ENCODE measurements around the gene SLAIN1. TPM values are rescaled to one million over a fixed set of nuclear protein-coding genes. Genes with fewer than 3 reads are reported as not detected.

SLAIN1 gene
- total and polyA plus RNA-seq, 2 of the 8 experiments (the other 6 are each of a cell fraction or from before 2014, with no cell fraction given) = 35.0 to 37.7 TPM

DNA sequence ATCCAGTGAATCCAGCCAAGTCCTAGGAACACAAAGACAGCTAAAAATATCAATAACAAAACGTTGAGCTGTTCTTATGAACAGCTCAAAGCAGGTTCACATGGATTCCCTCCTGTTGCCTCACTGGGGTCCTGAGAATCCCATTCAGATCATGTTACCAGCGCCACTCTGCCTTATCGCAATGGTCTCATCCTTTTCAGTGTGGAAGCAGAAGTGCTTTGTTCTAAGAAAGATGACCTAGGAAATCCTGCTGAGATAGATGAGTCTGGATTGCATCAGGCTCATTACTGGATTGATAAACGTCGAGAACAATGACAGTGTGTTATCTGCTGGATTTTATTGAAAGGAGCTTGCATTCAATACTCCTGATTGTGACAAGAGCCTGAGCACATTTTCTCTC lies 87.0 kb downstream of the SLAIN1 start:
- Histone ChIP-seq H3K9me3 (ENCODE audit: insufficient read depth in 2 of 2, low read depth in 1 of 2, low read length in 1 of 2) (peaks cover 4% of the 10 kb centered on the region in 2 experiments; a peak in 3 of 4 replicates), H3K56ac (replicated peaks; ENCODE audit: insufficient read length, low read depth, low read length) (no peak overlapping the region), H4K8ac (ENCODE audit: extremely low read depth, insufficient read depth, low read length) (no peak overlapping the region), H3K18ac (ENCODE audit: extremely low read depth, low read length) (no peak overlapping the region; the same call in 1 of the 2 replicates), H3K79me1 (ENCODE audit: low read depth, low read length) (no peaks in the 10 kb centered on the region), H3K14ac (ENCODE audit: insufficient read length) (no peak overlapping the region), H3K36me3 (ENCODE audit: control insufficient read depth in 2 of 4, insufficient read depth in 4 of 4, low read length in 3 of 4) (no peaks in the 10 kb centered on the region), H4K20me1 (replicated peaks in 1 of 2; ENCODE audit: control insufficient read depth in 1 of 2, insufficient read depth in 2 of 2, low read length in 2 of 2) (no peaks in the 10 kb centered on the region), H3K79me2 (ENCODE audit: control insufficient read depth in 1 of 2, insufficient read depth in 2 of 2, low read length in 2 of 2) (no peaks in the 10 kb centered on the region), H3K4me2 (ENCODE audit: insufficient read depth in 1 of 2, low read depth in 2 of 2, low read length in 2 of 2) (no peak overlapping the region), H2AFZ (ENCODE audit: low read length) (no peak overlapping the region), H3K4me1 (replicated peaks in 1 of 4; ENCODE audit: control insufficient read depth in 3 of 4, insufficient read depth in 4 of 4, low read length in 3 of 4) (peaks cover 0 to 4% (median 1%) of the 10 kb centered on the region in 4 experiments; a peak in 2 of 7 replicates), H2BK15ac (ENCODE audit: low read length) (no peak overlapping the region), H2BK20ac (ENCODE audit: low read length) (0 out of 2 replicates have a peak overlapping the region, but pooled peaks have one; percentile 10), H3K4ac (replicated peaks; ENCODE audit: insufficient read length, low read depth, low read length) (no peak overlapping the region), H3K23me2 (ENCODE audit: low read depth, low read length) (no peaks in the 10 kb centered on the region), H4K5ac (ENCODE audit: insufficient read length, low read depth, low read length) (no peak overlapping the region), H3K9ac (replicated peaks in 1 of 4; ENCODE audit: extremely low read depth in 1 of 4, low read depth in 3 of 4, low read length in 3 of 4) (no peak overlapping the region), H2AK5ac (ENCODE audit: low read depth, low read length) (no peak overlapping the region), H4K91ac (replicated peaks; ENCODE audit: insufficient read length, low read length) (no peak overlapping the region), H3K27me3 (replicated peaks in 1 of 4; ENCODE audit: control insufficient read depth in 3 of 4, extremely low read depth in 1 of 4, insufficient read depth in 3 of 4, low read length in 3 of 4) (peaks cover 0 to 1% (median 0%) of the 10 kb centered on the region in 4 experiments; a peak in 1 of 7 replicates), H3K27ac (ENCODE audit: low read depth, low read length) (no peak overlapping the region), H3K23ac (ENCODE audit: insufficient read length) (no peak overlapping the region), H3K4me3 (ENCODE audit: extremely low read depth in 1 of 4, insufficient read depth in 2 of 4, low read depth in 3 of 4, low read length in 4 of 4) (no peak overlapping the region), H2BK12ac (ENCODE audit: low read depth, low read length) (peak overlapping the region; percentile 30; the same call in 1 of the 2 replicates), H2BK5ac (ENCODE audit: low read depth, low read length) (no peak overlapping the region), H2BK120ac (replicated peaks; ENCODE audit: low read depth, low read length) (no peak overlapping the region)
- CTCF ChIA-PET (ENCODE audit: partially characterized antibody) = interaction anchor here (0.7 to 8.6 kb wide), 4 partner anchors 11 to 347 kb away, joined by 3 to 78 read pairs (median 3); no protein-coding TSS in a partner anchor
- no peak for FAIRE-seq
- POLR2A ChIA-PET (ENCODE audit: partially characterized antibody) = interaction anchor here (0.9 to 1.1 kb wide), 2 partner anchors 11 to 353 kb away, joined by 3 read pairs; no protein-coding TSS in a partner anchor
- TF ChIP-seq CREB1 (IDR thresholded peaks at IDR 0.05) (no peak), CBX5 (IDR thresholded peaks at IDR 0.05; ENCODE audit: low read depth, low read length) (no peak), CTBP2 (IDR thresholded peaks at IDR 0.05; ENCODE audit: borderline replicate concordance, insufficient read depth, insufficient read length, low read length) (no peak), JUN (IDR thresholded peaks at IDR 0.05; ENCODE audit: low read depth, low read length) (no peak), ZNF274 (IDR thresholded peaks at IDR 0.05; ENCODE audit: borderline replicate concordance, extremely low read depth, low read length) (no peak), KDM4A (IDR thresholded peaks at IDR 0.05; ENCODE audit: low read depth, low read length, severe bottlenecking) (no peak), CEBPB (IDR thresholded peaks at IDR 0.05; ENCODE audit: low read depth, low read length) (no peak), KDM5A (IDR thresholded peaks at IDR 0.05; ENCODE audit: low read length) (no peak)
- WGBS, 2 experiments (ENCODE audit: extremely low coverage in 1 of 2, insufficient coverage in 1 of 2, insufficient read length in 1 of 2, insufficient replicate concordance in 2 of 2, low coverage in 1 of 2, low lambda C conversion rate in 2 of 2, missing lambda C conversion rate in 1 of 2) = 73% methylated on average over 5 of the region's 5 CpGs; no CpG with 5 or more reads in 1 of the 2 experiments
- no peak for DNase-seq (ENCODE audit: low read depth in 1 of 2, low spot score in 2 of 2)

Measured in H1 (cell line).